Activated gamma-delta T cell treated with Interleukin-2 at 50 U/mL for 16 hours (primary cell): ENCODE data around the gene MAPKAPK3.
A peak's percentile ranks its signal among the peaks of the same experiment; 100 is the strongest.
"Not testable (repeated sequence)": the region's sequence is repeated elsewhere in the genome, so short reads cannot be mapped to it uniquely, and the experiment has no call there.

Experiments used
- DNase-seq: peaks from one replicate; pipeline ENCODE4 v3.0.0-alpha.2; 2020

The MAPKAPK3 gene

GRCh38 chr3:50657816-50658215, 40.9 kb downstream of the MAPKAPK3 start:
- DNase-seq: no peak

DNA sequence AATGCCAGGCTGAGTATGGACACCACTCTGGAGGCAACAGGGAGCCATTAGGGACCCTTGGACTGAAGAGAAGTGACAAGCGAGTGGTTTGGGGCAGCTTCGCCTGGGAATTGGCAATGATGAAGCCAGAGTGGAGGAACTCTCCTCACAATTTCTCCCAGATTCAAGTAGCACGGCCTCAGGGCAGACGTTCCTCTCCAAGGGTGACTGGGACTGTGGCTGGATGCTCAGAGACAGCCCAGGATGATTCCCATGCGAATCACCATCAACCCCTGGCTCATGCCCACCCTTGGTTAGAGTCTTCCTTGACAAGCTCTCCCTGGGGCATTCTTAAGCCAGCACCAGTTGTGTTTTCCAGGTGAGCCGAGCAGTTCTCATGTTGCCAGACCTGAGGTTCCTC, 41.5 kb downstream of the MAPKAPK3 start:
- DNase-seq: no peak

- no peak for DNase-seq
Measured at GRCh38 chr3:50658831-50659230, 41.9 kb downstream of the MAPKAPK3 start.

- DNase-seq: no peak
Measured at GRCh38 chr3:50660386-50660785, 43.4 kb downstream of the MAPKAPK3 start.

DNA sequence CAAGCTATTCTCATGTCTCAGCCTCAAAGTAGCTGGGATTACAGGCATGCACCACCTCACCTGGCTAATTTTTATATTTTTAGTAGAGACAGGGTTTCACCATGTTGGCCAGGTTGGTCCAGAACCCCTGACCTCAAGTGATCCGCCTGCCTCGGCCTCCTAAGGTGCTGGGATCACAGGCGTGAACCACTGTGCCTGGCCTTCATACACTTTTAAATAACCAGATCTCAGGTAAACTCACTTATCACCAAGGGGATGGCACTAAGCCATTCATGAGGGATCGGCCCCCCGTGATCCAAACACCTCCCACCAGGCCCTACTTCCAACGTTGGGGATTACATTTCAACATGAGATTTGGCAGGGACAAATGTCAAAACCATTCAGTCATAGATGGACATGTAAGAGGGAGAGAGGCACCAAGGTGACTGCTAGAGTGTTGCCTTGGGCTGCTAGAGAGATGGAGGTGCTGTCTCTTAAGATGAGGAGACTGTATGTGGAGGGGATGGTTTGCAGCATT, 44.4 kb downstream of the MAPKAPK3 start:
- no peak for DNase-seq

DNA sequence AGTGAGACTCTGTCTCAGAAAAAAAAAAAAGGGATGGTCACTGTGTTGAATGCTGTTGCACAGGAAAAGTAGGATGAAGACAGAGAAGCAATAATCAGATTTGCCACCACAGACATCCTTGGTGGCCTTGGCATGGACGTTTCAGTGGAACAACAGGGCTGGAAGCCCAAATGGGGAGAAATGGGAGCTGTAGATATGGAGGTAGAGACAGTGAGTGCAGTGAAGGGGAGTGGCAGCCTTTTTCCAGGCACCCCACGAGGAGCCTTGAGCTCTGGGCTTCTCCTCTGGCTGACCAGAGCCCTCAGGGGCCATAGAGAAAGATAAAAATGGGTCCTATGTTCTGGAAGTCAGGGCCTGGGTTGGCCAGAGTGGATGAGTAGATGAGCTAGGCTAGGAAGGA, 45.5 kb downstream of the MAPKAPK3 start:
- DNase-seq: no peak

GRCh38 chr3:50665081-50665840, 48.3 kb downstream of the MAPKAPK3 start:
- no peak for DNase-seq

GRCh38 chr3:50665841-50666115, 48.8 kb downstream of the MAPKAPK3 start:
- DNase-seq: not testable (repeated sequence)

DNA sequence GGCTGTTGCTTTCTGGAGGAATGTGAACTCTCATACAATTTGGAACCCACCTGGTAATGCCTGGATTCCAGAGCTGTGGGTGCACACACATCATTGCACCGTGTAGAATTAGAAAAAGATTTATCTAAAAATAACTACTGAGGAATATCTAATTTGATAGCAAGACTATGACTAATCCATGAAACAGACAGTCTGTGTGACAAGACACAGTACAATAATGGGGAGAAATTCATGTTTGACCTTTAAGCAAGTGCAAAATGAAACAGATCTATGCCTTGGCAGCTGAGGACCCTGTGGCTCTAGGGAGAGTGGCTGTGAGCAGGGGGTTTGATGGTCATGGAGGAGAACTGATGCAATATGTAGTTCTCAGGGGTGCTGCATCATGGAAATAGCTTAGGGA, 49.9 kb downstream of the MAPKAPK3 start:
- no peak for DNase-seq

GRCh38 chr3:50671331-50671730, 54.4 kb downstream of the MAPKAPK3 start:
- no peak for DNase-seq

DNA sequence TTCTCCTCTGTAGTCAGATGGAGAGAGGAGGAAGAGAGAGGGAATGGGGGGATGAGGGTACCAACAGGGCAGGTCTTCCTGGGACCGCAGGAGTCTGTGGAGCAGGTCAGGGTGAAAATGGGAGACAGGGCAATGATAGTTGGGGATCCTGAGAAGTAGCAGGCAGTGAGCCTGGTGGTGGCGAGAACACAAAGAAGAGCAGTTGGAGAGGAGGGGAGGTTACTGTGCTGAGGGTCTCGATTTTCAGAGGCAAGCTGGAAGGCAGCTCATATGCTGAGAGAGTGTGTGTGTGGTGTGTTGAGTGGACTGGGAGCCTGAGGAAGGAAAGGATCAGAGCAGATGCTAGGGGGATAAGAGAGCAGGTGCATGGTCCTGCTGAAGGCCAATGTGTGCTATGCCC, 55.7 kb downstream of the MAPKAPK3 start:
- DNase-seq: no peak

GRCh38 chr3:50673931-50674330, 57.0 kb downstream of the MAPKAPK3 start:
- no peak for DNase-seq

DNA sequence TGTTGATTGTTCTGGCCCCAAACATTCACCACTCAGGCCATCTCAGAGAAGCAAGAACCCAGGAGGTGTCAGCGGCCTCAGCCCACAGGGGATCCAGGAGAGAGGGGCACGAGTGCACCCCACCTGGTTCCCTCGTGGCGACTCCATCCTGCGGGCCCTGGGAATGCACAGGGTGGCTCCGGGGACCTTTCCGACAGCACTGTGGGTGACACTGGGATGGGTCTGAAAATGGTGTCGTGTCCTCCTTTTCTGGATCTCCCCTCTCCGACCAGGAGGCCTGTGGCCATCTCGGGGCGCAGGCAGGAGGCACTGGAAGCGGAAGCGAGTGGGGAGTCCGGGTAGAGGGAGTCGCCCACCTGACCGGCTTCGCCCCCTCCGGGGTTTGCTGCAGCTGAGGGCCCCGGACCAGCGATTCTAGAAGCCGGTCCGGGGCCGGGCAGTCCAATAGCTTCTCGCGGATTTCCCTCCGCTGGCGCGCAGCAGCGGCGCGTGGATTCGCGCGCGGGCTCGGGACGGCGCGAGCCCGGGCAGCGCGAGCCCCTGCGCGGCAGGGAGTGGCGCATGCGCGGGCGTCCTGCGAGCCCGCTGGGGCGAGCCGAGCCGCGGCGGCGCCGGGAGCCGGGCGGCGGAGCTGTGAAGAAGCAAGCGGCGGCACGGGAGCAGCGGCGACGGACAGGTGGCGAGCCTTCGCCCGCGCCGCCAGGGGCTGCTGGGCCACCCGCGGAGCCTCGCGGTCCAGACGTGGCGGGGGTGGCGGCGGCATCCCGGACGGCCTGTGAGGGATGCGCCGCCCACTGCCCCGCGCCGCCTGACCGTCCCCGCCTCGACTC, 57.6 kb downstream of the MAPKAPK3 start, which contains the start of gene DOCK3:
Gene DOCK3 (plus strand): TSS at position 579 of the 830 bp plus-strand sequence. CDS start 337 bp downstream, outside the sequence.
- peak; percentile 52 for DNase-seq

GRCh38 chr3:50675179-50676030, 58.5 kb downstream of the MAPKAPK3 start:
- DNase-seq: peak; percentile 37

DNA sequence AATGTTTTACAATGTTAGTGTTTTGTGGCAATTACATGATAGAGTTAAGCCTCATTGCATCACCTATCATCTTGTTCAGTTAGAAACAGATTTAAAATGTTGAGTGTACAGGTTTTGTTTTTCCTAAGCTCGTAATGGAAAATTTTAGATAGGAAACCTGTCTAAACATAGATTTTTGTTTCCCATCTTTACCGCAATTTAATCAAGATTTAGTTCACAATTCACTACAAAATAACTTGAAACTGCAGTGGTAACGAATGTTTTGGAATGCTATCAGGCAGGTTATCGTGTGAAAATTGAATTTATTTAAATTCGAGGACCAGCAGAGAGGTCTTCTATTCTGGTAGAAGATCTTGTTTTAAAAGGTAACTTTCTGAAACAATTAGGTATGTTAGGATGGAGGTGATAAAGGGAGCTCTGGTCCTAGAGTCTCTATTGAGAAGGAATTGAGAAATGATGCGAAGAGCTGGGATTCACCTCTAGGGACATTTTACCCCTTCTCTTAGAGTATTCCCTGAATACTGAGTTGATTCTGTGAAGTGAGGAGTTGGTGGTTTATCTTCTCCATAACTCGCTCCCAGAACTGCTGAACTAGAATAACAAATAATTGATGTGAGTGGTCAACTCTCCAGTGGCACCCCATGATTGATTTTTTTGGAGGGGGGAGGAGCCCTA, 59.2 kb downstream of the MAPKAPK3 start:
- DNase-seq: no peak

GRCh38 chr3:50687127-50687751, 70.3 kb downstream of the MAPKAPK3 start:
- DNase-seq: no peak

DNA sequence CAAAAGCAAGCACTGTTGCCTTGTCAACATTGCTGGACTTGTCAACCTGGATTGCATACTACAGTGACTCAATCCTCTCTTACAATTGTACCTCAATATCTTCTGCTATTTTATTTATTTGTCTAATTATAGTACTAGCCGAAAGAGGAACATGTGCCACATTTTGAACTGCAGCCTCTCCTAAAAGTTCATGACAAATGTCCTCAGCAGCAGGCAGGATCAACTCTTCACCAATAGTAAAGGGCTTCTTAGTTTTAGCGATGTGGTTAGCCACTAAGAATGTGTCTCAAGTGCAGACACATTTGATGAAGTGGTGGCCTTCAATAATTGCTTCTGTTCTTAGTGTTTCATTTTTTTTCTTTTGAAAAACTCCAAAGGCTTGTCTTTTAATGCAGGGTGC, 71.0 kb downstream of the MAPKAPK3 start:
- DNase-seq: no peak

DNA sequence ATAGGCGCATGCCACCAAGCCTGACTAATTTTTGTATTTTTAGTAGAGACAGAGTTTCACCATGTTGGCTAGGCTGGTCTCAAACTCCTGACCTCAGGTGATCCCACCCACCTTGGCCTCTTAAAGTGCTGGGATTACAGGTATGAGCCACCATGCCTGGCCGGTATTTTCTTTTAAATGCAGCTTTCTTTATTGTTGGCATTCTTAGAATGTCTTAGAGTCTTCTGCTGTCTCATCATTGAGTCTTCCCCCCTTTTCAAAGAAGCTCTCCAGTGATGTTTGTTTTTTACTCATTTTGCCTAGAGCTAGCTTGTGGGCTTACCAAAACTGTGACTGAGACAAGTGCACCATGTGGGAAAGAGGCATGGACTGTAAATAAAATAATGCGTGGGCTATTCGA, 71.7 kb downstream of the MAPKAPK3 start:
- not testable (repeated sequence) for DNase-seq

- no peak for DNase-seq
Measured at GRCh38 chr3:50689558-50689957, 72.6 kb downstream of the MAPKAPK3 start.

DNA sequence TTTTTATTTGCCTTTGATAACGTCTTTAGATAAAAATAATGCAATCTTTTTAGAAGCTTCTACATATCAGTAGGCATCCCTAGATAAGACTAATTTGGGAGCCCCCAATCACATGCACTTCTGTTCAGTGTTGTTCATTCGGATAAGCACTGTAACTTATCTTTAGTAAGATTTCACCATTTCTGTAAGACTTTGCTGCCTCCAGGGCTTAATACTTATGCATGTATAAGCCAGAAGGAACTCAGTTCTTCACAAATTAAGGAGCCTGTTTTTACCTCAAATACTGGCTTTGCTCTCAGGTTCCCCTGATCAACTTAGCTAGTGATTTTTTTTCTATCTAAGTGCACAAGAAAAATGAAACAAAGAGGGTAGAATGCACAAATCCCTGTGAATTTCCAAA, 78.1 kb downstream of the MAPKAPK3 start:
- no peak for DNase-seq

GRCh38 chr3:50696276-50696675, 79.3 kb downstream of the MAPKAPK3 start:
- DNase-seq: no peak

- no peak for DNase-seq
Measured at GRCh38 chr3:50698269-50698668, 81.3 kb downstream of the MAPKAPK3 start.
